NCI-H187 treated with DMSO at 0.1 percent for 48 hours (cell line): Measurements from ENCODE around the gene CD80.
"Not testable (repeated sequence)": the region's sequence is repeated elsewhere in the genome, so short reads cannot be mapped to it uniquely, and the experiment has no call there.

Source experiments
- DNase-seq: peaks from one replicate; lab custom pipeline; 2025; lab: John Stamatoyannopoulos, UW

The CD80 gene, protein sequence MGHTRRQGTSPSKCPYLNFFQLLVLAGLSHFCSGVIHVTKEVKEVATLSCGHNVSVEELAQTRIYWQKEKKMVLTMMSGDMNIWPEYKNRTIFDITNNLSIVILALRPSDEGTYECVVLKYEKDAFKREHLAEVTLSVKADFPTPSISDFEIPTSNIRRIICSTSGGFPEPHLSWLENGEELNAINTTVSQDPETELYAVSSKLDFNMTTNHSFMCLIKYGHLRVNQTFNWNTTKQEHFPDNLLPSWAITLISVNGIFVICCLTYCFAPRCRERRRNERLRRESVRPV

DNA sequence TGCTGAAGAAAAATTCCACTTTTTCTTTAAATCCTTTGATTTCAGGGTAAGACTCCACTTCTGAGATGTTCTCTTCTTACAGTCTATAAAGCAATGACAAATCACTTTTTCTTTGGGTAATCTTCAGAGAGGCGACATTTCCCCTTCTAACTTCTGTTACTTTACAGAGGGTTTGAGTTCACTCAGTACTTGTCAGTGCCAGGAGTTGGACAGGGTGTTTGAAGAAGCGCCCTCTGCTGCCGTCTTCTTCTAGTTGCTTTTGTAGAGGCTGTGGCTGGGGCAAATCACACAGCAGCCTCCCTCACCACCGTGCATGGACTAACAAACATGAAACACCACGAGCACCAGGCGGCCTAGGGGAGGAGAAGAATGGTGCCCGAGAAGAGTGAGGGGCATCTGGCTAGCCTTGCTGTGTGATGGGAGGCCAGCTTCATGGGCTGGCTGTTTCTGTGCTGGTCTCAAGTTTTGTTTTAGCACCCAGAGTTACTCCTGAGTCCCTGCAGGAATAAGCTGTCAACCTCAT, at the start of gene CD80:
Gene CD80 (minus strand): TSS at position 174 of the 523 bp plus-strand sequence. CDS start 1,886 bp downstream, outside the sequence.
- DNase-seq, result no peak

DNA sequence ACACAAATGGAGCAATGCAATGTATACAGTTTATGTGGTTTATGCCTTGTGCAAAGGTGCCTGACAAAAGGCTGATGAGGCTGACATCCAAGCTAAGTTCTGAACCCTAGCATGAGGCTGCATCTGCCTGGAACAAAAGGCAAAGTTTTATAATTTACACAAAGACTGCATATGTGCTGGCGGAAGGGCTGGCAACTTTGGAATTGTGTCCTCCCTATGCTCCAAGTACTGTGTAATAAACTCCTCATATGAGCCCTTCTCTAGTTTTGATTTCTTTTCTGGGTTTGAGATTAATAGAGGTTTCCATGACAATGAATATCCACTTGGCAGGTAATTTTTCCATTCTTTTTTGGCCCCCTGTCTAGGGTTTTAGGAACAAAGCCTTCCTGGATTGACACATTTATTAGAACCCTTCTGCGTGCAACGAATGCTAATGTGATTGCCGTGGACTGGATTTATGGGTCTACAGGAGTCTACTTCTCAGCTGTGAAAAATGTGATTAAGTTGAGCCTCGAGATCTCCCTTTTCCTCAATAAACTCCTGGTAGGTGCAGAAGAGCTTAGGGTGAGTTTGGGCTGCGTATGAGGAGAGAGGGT, 49.1 kb upstream of the CD80 start:
- no peak for DNase-seq

DNA sequence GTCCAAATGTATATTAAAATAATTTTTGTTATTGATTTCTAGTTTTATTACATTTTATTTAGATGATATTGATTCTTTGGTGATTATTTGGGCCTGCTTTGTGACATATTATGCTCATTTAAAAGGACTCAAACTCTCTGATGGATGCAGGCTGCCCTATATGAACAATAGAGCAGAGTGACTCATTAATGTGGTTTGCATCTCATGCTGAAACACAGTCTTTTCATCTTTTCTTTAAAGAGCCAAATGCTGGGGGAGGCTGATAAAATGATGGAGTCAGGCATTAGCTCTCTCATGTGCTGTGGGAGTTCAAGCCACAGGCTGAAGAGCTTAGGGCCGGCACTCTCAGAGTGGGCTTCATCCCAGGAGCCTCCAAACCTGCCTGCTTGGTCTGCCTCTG, 45.5 kb upstream of the CD80 start:
- no peak for DNase-seq

DNA sequence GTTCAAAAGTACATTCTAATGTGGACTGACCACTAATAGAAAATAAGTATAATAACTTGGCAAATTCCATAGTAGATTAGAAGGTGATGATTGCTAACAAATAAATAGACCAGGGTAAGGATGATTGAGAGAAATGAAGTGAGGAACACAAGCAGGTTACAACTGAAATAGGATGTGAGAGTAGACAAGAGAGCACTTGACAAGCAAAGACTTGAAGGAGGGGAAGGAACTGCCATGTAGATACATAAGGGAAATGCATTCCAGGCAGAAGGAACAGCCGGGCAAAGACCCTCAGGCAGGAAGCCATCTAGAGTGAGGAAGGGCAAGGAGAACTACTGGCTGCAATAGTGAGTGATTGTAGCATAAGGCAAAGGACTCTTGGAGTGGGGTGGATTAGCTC, 43.3 kb upstream of the CD80 start:
- no peak for DNase-seq

DNA sequence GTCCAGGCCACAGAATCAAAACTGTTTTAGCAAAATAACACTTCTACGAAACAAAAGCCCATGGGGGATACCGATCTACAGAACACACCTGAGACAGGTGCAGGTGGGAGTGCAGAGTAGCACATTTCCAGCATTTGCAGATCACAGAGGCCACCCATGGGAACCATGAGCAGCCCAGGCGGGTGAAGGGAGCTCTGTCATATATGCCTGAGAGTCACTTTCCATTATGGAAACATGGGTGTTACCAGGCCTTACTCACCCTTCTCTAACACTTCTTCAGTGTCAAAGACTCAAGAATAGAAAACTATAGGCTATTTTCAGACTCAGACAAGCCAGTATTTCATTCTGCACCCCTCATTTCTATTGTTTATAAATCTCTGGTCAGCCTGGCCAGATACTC, 41.7 kb upstream of the CD80 start:
- DNase-seq, result no peak

DNA sequence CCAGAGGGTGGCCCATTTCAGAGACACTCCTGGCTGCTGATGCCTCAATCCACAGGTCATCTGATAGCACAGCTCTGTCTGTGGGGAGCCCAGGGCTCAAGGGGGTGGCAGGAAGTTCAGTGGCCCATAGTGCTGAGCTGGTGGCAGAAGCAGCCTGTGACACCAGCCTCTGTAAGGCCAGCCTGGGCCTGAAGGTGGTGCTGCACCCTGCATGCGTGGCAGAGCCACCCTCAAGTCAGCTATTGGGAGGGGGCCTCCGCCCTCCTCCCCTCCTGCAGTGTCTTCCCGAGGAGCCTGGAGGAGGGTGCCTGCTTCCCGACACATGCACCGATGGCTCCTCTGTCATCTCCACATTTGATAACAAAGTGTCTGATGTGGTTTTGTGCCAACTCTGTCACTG, 41.3 kb upstream of the CD80 start:
- DNase-seq, result no peak

DNA sequence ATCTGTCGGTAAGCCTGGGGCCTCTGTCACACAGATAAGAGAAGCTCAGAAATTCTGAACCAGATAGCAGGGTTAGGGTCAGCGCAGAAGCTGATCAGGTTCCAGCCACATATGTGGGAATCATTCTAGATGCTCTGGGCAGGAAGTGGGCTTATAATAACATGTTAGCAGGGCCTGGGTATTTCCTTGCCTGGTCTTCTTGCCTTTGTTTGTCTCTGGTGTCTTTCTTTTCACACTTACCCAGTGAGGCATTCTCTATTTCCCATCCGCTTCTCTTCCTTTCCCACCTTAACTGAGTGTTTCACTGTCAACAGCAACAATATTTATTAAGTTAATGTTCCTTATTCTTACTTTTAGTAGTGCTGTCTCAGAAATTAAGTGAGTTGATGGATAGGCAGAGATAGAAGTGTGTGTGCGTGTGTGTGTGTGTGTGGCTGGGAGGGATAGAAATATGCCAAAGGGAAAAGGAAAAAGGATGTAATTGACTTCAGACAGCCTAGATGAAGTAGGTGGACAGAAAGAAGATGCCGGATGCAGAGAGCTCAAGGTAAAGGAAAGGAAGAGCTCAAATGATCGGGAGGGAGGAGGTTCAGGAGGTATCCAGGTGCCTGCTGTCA, 40.3 kb upstream of the CD80 start:
- DNase-seq, result no peak

DNA sequence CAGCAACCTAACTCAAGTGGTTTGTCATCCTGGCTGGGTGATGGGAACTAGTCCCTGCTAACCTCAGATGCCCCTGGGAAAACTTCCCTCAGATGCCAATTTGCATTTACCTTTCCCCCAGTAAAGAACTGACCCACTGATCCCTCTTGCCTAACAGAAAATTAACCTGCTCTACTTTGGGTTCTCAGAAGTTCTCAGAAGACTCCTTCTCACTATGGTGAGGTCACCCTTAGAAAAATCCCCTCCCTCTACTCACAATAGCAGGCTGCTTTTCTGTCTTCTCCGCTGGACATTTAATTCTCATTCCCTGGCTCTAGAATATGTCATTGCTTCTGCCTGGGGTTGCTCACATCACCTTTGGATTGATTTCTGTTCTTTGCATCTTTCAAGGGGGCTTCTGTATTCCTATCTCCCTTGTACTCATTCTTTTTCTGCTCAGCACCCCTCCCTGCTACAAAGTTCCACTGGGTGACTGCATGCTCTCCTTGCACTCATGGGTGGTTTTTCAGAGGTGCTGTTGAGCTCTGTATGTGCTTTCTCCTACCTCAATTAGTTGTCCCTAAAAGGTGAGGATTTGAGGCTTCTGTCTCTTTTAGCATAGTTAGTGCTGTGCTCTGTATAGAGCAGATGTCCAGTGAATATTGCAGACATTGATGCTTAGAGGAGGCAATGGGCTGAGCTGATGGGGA, 39.1 kb upstream of the CD80 start:
- no peak for DNase-seq

DNA sequence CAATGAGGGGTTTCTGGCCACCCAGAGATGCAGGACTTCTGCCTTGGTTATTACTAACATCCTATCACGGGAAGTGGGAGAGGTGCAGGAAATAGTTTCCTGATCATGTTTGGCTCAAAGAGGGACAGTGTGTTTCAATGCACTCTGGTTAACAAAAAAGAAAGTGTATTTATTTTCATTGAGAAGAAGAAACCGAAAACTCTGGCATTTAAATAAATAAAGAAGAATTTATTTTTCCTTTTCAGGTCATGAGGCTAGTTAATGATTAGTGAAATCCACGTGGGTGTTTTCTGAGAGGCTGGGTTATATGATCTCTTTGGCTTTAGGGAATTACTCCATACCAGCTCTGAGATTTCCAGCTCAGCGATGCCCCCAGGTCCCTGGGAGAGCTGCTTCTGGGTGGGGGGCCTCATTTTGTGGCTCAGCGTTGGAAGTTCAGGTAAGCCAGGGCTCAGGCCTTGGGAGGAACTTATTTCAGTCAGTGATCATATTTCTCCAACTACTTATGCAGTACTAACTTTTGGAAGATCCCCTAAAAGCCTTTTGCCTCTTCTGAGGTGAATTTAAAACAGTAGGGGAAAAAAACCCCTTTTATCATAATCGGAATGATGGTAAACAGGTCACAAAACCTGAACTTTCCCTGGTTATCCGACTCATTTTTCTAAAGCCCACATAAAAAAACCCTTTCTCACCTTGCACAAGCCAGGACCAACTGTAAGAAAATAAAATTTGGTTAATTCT, 38.3 kb upstream of the CD80 start, which contains the start of gene PLA1A:
Gene PLA1A (plus strand): TSS at position 338 of the 741 bp plus-strand sequence. CDS start 29 bp downstream, at position 367.
- DNase-seq, result no peak

DNA sequence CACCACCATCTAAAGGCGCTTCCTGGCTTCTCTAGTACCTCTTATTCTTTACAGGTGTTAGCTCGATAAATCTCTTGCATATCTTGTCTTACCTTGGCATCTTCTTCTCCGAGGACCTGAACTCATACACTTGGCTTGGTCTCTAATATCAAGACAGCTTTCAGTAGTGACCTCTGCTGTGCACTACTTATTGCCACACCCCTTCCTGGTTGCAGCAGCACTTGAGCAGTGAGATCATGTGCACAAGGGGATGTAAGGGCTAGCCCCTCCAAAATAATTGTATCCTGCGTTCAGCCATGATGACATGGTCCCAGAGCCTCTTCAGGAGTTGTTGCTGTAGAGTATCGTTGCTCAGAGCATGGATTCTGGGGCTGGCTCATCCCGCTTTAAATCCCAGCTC, 37.0 kb upstream of the CD80 start:
- no peak for DNase-seq

DNA sequence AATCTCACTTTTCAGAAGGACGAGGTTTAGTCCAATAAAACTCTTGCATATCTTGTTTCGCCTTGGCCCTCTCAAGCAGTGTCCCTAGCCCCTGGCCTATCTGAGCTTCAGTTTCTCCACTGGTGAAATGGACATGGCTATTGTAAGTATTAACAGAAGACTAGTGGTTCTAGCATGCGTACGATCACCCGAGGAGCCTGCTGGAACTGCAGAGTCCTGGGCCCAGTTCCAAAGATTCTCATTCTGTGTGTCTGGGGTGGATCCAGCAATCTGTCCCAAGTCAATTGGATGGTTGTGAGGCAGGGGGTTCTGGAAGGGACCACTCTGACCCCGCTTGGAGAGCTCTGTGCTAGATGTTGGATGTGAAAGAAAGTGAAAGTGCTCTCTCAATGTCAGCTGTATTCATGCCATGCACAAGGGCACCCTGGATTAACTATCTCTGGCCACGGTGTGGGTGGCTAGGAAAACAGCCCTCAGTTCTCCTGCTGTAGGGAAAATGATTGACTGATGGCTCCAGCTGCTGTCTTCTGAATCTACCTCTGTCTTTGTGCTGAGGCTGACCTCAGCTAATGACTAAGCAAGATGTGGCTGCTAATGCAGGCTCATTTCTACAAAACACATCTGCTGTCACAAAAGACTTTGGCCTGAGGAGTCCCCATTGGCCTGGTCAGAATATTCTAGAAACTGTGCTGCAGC, 36.4 kb upstream of the CD80 start:
- no peak for DNase-seq

DNA sequence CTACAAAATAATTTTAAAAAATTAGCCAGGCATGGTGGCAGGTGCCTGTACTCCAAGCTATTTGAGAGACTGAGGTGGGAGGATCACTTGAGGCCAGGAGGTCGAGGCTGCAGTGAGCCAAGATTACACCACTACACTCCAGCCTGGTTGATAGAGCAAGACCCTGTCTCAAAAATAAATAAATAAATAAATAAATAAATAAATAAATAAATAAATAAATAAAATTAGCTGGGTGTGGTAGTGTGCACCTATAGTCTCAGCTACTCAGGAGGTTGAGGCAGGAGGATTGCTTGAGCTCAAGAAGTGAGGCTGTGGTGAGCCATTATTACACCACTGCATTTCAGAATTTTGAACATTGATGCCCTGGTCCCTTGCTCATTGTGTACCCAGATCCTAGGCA, 35.5 kb upstream of the CD80 start:
- not testable (repeated sequence) for DNase-seq

DNA sequence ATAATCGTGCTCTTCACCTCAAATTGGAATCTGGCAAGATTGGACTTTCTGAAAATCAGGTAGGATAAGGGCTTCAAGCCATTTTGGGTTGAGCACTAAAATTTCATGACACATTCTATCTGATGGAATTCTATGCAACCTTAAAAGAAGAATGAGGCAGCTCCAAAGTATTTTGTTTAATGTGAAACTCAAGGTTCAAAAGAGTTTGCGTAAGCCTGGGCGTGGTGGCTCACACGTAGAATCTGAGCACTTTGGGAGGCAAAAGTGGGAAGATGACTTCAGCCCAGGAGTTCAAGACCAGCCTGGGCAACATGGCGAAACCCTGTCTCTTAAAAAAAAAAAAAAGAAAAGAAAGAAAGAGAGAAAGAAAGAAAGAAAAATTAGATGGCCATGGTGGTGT, 34.7 kb upstream of the CD80 start:
- DNase-seq, result no peak

DNA sequence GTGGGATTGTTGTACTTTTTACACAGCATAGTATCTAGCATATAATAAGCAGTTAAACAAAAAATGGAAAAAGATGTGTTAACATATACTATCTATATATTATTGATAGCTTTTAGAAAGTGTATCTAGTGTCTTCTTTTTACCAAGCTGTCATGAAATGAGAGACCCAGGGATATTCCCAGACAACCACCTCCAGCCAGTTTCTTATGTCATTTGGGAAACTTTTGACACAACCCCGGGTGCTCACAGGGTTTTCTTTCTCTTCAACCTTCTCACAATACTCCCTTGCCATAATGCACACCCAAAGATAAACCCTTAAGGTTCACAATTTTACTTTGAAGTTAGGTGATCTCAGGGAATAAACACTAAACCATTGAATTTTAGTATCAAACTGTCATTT, 33.4 kb upstream of the CD80 start:
- DNase-seq, result no peak

DNA sequence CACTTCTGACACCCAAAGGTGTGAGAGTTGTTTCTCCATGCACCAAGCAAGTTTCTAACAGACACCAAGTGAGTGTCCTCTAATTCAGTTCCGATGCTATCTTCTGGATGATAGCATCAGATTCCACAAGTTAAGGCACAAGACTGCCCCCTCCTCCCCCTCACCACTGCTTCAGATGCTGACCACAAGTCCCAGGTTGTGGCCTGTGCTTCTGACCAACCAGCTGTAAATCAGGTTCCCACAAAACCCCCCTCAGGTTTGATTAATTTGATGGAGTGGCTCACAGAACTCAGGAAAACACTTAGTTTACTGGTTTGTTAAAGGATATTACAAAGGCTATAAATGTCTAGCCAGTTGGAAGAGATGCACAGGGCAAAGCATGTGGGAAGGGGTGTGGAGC, 31.3 kb upstream of the CD80 start:
- DNase-seq, result no peak

DNA sequence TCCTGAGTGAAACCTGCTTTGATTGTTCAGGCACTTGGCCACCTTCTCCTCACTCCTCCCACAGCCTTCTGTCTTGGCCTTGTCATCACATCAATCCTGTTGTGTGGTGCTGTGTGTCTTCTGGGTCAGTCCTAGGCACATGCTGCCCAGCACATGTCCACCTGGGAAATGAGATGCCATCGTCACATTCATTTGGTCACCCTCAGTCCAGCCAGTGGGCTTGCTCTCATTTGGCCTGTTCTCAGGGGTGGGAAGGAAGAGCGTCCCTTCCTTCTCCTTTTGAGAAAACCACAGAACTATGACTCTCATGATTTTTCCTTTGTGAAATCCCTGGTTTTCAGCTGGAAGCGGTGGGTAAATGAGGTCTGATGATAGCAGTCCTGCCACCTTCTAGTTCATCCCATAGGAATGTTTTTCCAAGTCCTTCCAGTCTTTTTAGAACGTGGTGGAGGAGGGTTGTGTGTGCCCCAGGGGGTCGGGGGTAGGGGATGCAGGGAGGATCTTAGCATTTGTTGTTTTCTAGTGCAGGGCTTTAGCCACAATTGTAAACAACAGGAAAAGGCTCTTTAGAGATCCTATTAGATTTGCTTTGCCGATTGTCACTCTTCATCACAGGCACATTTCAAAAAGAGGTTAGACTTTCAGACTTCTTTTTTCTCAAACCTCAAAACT, 29.8 kb upstream of the CD80 start:
- DNase-seq, result no peak

DNA sequence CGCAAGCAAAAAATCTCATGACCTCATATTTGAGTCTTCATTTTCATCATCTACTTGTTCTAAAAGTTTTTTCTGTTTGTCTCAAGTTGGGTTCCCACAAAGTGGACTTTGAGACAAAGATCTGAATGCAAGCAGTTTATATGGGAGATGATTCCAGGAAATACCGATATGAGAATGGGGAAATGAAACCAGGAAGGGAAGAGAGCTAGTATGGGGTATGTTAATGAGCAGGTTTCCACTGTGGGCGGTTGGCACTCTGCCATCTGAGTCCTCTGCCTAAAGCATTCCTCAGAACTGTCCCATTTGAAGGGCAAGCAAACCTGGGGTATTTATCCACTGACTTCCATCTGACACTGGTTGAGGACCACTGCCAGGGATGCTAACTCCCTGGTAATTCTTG, 28.7 kb upstream of the CD80 start:
- DNase-seq, result no peak

DNA sequence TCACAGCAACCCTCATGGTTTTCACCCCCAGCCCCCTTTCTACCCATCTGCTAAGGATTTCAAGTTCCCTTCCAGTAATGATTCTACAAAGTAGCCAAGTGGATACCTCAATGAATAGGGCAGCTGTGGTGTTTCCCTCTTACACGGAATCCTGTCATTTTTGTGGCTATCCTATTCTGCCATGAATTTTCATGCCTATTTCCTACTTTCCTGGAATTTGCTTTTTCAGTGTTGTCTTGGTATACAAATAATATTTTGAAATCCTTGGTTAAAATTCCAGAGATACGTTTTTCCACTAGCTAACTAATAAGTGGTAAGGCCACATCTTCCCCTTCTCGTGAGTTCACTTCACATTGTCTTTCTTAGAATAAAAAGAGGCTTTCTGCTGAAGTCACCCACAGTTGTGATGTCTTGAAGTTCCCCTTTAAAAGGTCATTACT, 27.3 kb upstream of the CD80 start:
- no peak for DNase-seq

DNA sequence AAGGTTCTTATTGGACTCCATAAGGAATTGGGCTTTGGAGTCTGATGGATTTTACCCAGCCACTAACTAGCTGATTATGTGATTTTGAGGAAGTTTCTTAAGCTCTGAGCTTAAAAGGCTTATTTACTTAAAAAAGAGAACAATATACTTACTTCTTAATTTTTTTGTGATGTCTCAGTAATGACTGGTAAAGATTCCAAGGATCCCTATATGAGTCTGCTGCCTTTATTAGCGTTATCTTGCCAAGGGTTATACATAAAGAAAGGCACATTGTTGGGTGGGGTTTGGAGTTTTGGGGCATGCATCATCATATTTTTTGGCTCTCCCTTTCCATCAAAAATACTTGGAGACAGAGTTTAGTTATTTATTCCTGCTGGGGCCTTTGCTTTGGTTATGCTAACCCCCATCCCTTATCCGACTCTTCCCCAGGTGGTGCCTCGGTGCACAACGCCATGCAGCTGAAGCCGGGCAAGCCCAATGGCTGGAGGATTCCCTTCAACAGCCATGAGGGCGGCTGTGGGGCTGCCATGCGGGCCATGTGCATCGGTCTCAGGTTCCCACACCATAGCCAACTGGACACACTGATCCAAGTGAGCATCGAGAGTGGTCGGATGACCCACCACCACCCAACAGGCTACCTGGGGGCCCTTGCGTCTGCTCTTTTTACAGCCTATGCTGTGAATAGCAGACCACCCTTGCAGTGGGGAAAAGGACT, 26.6 kb upstream of the CD80 start:
- no peak for DNase-seq

DNA sequence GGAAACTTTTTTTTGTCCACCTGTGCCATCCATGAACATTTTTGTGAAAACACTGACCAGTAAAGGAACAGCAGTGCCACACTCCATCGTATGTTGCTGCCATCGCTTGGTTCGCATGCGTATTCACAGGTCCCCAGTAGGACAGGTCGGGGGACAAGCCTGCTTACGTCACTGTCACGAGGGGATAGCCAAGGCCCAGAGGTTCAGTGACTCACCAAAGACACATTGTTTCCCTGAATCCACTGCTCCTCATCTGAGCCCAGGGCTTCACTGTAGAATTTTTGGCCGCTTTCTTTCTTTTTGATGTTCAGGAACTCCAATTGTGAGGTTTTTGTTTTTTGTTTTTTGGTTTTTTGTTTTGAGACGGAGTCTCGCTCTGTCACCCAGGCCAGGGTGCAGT, 25.8 kb upstream of the CD80 start:
- DNase-seq, result no peak
